ENCODE data around the gene DYSF. TPM values are rescaled to one million over a fixed set of nuclear protein-coding genes. Genes with fewer than 3 reads are reported as not detected.

The DYSF gene
- total RNA-seq, 1 experiment from 2014 or later = 0.31 TPM

- no peaks in the 10 kb centered on the region for H3K4me1 ChIP-seq (ENCODE audit: control insufficient read depth, insufficient read depth, low read length)
- no peaks in the 10 kb centered on the region for H3K27me3 ChIP-seq (ENCODE audit: control insufficient read depth, insufficient read depth, low read length)
- DNase-seq (ENCODE audit: low read depth, low spot score) = no peak
- ChIA-PET CTCF (interaction anchor here (0.7 kb wide), 1 partner anchor 109 kb away, joined by 3 read pairs; no protein-coding TSS in a partner anchor), POLR2A (no interaction called here)
- no peak for ATAC-seq
- no peak overlapping the region for H3K4me3 ChIP-seq (ENCODE audit: low read depth in 2 of 2, low read length in 2 of 2)
- BruUV-seq (replicated peaks) = no TSS peak
- no peak overlapping the region for H3K27ac ChIP-seq (ENCODE audit: low read length)
- H3K36me3 ChIP-seq (ENCODE audit: control insufficient read depth, insufficient read depth, low read length) = no peaks in the 10 kb centered on the region
- TF ChIP-seq TCF7L2 (IDR thresholded peaks at IDR 0.05; ENCODE audit: low read depth, low read length) (no peak), CTCF (IDR thresholded peaks at IDR 0.05) (no peak), SIN3A (IDR thresholded peaks at IDR 0.05; ENCODE audit: borderline replicate concordance, insufficient read depth, low read depth, low read length) (no peak), REST (IDR thresholded peaks at IDR 0.05; ENCODE audit: insufficient read depth in 1 of 2, low read depth in 2 of 2, low read length in 1 of 2) (no peak), POLR2AphosphoS5 (IDR thresholded peaks at IDR 0.05; ENCODE audit: low read depth, low read length) (no peak)
- no peaks in the 10 kb centered on the region for H3K9me3 ChIP-seq (ENCODE audit: control insufficient read depth, insufficient read depth, low read depth, low read length)
- intact Hi-C loops (cut with micrococcal nuclease; ENCODE audit: unreplicated experiment) = no loop called here
- in situ Hi-C loops (cut with HindIII; ENCODE audit: low pct_unique_long_range_greater_than_20kb, low sequenced_read_pairs) = no loop called here
Measured at GRCh38 chr2:71664161-71664560, 210.8 kb downstream of the DYSF start.

GRCh38 chr2:71665168-71666093 is 212.1 kb downstream of the DYSF start:
- CTCF ChIA-PET = interaction anchor here (0.5 kb wide), 1 partner anchor 334 kb away, joined by 9 read pairs; the partner anchor contains the start of gene ZNF638
- intact Hi-C loops (cut with micrococcal nuclease; ENCODE audit: unreplicated experiment) = no loop called here
- TF ChIP-seq POLR2AphosphoS5 (IDR thresholded peaks at IDR 0.05; ENCODE audit: low read depth, low read length) (no peak), REST (IDR thresholded peaks at IDR 0.05; ENCODE audit: insufficient read depth in 1 of 2, low read depth in 2 of 2, low read length in 1 of 2) (no peak), SIN3A (IDR thresholded peaks at IDR 0.05; ENCODE audit: borderline replicate concordance, insufficient read depth, low read depth, low read length) (no peak), TCF7L2 (IDR thresholded peaks at IDR 0.05; ENCODE audit: low read depth, low read length) (no peak), CTCF (IDR thresholded peaks at IDR 0.05) (no peak)

More at GRCh38 chr2:71665168-71666093, 212.1 kb downstream of the DYSF start:
- no peak overlapping the region for H3K4me3 ChIP-seq (ENCODE audit: low read depth in 2 of 2, low read length in 2 of 2)
- DNase-seq (ENCODE audit: low read depth, low spot score) = no peak
- POLR2A ChIA-PET = no interaction called here
- no peaks in the 10 kb centered on the region for H3K9me3 ChIP-seq (ENCODE audit: control insufficient read depth, insufficient read depth, low read depth, low read length)
- no TSS peak for BruUV-seq (replicated peaks)
- H3K27me3 ChIP-seq (ENCODE audit: control insufficient read depth, insufficient read depth, low read length) = no peaks in the 10 kb centered on the region
- no peak for ATAC-seq
- no peaks in the 10 kb centered on the region for H3K36me3 ChIP-seq (ENCODE audit: control insufficient read depth, insufficient read depth, low read length)
- in situ Hi-C loops (cut with HindIII; ENCODE audit: low pct_unique_long_range_greater_than_20kb, low sequenced_read_pairs) = no loop called here
- no peaks in the 10 kb centered on the region for H3K4me1 ChIP-seq (ENCODE audit: control insufficient read depth, insufficient read depth, low read length)
- H3K27ac ChIP-seq (ENCODE audit: low read length) = no peak overlapping the region
